Adipose tissue (tissue), 3 donors: ENCODE results near the gene CTSK. TPM values are rescaled to one million over a fixed set of nuclear protein-coding genes. Genes with fewer than 3 reads are reported as not detected.
"Not testable (repeated sequence)": the region's sequence is repeated elsewhere in the genome, so short reads cannot be mapped to it uniquely, and the experiment has no call there.

Experiments used
- H3K27ac ChIP-seq: one replicate; pipeline ENCODE4 v1.5.1; 2013; ENCODE audit warnings: low read depth, low read length
- WGBS, 3 donors: extraction: QIAGEN DNeasy Blood & Tissue Kit; methylation state at CpG; one replicate each; pipeline ENCODE4 v1.1.7; 2013; 5-methylcytosine and 5-hydroxymethylcytosine counted together
- polyA plus RNA-seq, 3 donors: library from polyadenylated mRNA; stranded (reverse); fragments of 200-250 nt; gene quantifications; one replicate each; pipeline ENCODE4 v1.2.3, GENCODE V29; 2013
- donor health status: healthy with polysubstance abuse.
- donor health status: Bipolar disorder and iron deficiency.
- donor health status: healthy.

CTSK gene
- polyA plus RNA-seq, result 10 to 100 TPM in 2 of 3 donors, 1 to 10 TPM in 1; 2.3 to 64.2 (median 28.1) TPM

- 34 to 58% (median 51%) methylated on average over 7 of the region's 7 CpGs for WGBS, 3 donors
Measured at GRCh38 chr1:150808121-150808520, at the start of gene CTSK. Gene CTSK, minus strand, starts transcription at chr1:150808260. Its CDS starts 1,455 bp downstream, at chr1:150806805.

GRCh38 chr1:150852734-150853133 lies 44.7 kb upstream of the CTSK start:
- whole genome bisulfite sequencing, 3 donors, result 63 to 90% (median 63%) methylated on average over 3 of the region's 3 CpGs
- not testable (repeated sequence) for H3K27ac ChIP-seq

More at GRCh38 chr1:150808121-150808520, at the start of gene CTSK:
- H3K27ac ChIP-seq, result no peak within 1 kb of the TSS

DNA sequence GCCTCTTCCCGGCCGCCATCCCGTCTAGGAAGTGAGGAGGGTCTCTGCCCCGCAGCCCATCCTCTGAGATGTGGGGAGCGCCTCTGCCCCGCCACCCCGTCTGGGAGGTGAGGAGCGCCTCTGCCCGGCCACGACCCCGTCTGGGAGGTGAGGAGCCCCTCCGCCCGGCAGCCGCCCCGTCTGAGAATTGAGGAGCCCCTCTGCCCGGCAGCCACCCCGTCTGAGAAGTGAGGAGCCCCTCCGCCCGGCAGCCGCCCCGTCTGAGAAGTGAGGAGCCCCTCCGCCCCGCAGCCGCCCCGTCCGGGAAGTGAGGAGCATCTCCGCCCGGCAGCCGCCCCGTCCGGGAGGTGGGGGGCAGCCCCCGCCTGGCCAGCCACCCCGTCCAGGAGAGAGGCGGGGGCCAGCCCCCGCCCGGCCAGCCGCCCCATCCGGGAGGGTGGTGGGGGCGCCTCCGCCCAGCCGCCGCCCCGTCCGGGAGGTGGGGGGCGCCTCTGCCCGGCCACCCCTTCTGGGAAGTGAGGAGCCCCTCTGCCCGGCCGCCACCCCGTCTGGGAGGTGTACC lies 42.8 kb upstream of the CTSK start:
- WGBS, 3 donors, result 97 to 98% (median 97%) methylated on average over 38 to 47 of the region's 49 CpGs
- not testable (repeated sequence) for H3K27ac ChIP-seq

DNA sequence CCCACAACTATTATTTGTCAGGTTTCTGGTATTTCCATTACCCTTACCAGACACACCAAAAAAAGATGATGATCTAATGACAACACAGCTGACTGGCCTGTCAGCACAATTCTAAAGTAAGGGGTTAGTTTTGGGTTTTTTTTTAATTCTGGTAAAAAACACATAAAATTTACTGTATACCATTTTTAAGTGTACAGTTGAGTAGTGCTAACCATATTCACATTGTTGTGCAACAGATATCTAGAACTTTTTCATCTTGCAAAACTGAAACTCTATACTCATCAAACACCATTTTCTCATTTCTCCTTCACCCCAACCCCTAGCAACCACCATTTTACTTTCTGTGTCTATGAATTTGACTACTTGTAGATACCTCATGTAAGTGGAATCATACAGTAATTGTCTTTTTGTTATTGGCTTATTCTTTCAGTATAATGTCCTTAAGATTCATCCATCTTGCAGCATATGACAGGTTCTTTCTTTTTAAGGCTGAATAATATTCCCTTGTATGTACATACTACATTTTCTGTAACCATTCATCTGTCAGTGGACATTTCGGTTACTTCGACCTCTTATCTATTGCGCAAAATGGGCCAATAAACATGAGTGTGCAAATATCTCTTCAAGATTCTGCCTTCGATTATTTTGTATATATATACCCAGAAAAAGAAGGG lies 38.5 kb upstream of the CTSK start:
- no peak overlapping the region for H3K27ac ChIP-seq
- 86 to 95% (median 93%) methylated on average over 4 of the region's 4 CpGs for WGBS, 3 donors

DNA sequence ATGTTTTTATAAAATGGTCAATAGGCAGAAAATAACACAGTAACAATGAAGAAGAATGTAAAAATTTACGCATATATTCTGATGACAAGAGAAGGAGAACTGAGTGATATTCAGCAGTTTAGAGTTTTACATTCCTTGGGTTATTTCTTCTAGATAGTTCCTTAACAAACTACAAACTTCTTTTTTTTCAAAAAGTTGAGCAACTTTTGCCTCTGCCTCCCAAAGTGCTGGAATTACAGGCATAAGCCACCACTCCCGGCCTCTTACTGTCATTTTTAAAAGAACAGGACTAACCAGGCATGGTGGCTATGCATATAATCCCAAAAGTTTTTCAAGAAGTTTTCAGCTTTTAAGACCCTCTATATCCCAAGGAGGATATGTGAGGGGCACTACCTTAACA lies 35.4 kb upstream of the CTSK start:
- WGBS, 3 donors, result 59 to 82% (median 66%) methylated on average over 2 of the region's 2 CpGs

GRCh38 chr1:150842964-150843363 lies 34.9 kb upstream of the CTSK start:
- WGBS, 3 donors, result 28 to 88% (median 87%) methylated on average over 2 of the region's 2 CpGs
- no peak overlapping the region for H3K27ac ChIP-seq

More for the DNA sequence above, 35.4 kb upstream of the CTSK start:
- no peak overlapping the region for H3K27ac ChIP-seq

DNA sequence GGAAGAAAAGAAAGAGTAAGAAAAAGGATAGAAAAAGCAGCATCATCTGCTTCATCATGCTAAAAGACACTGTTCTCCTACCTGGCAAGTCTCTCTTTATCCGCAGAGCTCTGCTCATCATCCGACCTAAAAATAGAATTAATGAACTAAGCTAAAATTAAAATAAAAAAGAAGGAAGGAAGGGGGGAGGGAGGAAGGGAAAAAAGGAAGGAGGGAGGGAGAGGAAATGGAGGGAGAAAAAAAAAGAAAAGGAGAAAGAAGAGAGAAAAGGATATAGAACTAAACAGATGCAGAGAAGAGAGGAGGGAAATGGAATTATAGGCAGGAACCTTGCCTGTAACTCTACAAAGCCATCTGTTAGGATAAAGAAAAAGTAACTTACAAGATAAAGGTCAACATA lies 34.3 kb upstream of the CTSK start:
- no peak overlapping the region for H3K27ac ChIP-seq
- 44 to 68% (median 45%) methylated on average over 2 of the region's 2 CpGs for WGBS, 3 donors

DNA sequence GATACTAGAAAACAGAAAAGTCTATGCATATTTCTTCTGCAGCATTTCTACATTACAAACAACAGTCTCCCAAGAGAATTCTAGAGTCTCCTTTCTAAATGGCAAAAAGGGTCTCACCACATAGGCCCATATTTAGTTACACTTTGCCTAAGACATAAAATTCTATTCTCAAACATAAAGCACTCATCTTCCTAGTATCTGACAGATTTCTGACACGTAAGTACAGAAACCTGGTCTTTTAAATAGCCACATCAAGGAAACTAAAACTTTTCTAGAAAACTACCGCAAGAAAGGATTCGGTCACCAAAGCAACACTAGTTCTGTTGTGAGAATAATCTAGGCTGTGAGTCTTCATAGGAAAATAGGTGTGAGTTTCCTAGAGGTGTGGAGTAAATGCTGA lies 33.6 kb upstream of the CTSK start:
- H3K27ac ChIP-seq, result no peak overlapping the region
- WGBS, 3 donors, result 80 to 98% (median 88%) methylated on average over 3 of the region's 3 CpGs

GRCh38 chr1:150840850-150841249 lies 32.8 kb upstream of the CTSK start:
- WGBS, 3 donors, result 92 to 98% (median 96%) methylated on average over 10 to 11 of the region's 11 CpGs
- H3K27ac ChIP-seq, result not testable (repeated sequence)

DNA sequence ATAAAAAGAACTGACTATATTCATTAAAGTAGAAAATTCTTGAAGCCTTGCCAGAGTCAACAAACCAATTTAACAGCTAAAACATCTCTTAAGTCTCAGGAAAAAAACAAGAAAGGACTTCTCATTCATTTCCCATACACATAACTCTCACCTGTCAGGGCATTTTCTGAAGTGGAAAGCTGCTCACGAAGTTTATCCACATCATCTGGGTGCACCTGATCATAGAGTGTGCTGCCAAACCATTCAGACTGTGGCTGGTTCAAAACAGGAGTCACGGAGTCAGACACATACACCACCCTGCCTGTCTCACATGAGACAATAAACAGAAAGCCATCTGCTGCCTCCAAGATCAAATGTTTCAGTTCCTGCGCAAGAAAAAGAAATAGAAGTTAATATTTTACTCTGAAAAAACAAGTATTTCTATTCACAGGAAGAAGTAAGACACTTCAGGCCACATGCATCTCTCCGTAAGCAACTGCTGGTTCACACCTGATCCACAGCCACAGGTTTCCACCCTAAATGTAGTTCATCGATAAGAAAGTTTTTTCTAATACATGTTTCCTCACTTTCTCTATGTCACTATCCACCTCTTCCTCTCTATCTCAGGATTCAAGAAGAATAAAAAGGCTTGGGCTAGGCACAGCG lies 28.2 kb upstream of the CTSK start:
- no peak overlapping the region for H3K27ac ChIP-seq
- WGBS, 3 donors, result 43 to 86% (median 86%) methylated on average over 6 of the region's 6 CpGs

- 97 to 99% (median 97%) methylated on average over 6 of the region's 6 CpGs for WGBS, 3 donors
- not testable (repeated sequence) for H3K27ac ChIP-seq
Measured at GRCh38 chr1:150833961-150834360, 25.9 kb upstream of the CTSK start.

- 94 to 100% (median 98%) methylated on average over 1 of the region's 1 CpG for WGBS, 3 donors
- no peak overlapping the region for H3K27ac ChIP-seq
Measured at GRCh38 chr1:150832597-150832996, 24.5 kb upstream of the CTSK start.

DNA sequence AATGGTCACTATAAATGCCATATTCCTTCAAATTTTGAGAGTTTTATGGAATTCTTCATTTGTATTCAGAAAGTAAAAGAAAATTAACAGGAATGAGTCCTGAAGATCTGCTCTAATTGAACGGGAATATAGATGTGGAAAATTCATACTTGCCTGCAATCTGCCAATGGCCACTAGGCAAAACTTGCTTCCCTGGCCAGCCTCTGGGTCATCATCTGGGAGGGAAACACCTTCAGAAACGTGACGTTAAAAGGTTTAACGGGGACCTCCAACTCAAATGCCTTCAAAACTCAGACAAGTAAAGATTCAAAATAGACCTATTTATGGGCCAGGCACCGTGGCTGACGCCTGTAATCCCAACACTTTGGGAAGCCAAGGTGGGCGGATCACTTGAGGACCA lies 21.7 kb upstream of the CTSK start:
- H3K27ac ChIP-seq, result no peak overlapping the region
- WGBS, 3 donors, result 86 to 91% (median 90%) methylated on average over 7 of the region's 7 CpGs

DNA sequence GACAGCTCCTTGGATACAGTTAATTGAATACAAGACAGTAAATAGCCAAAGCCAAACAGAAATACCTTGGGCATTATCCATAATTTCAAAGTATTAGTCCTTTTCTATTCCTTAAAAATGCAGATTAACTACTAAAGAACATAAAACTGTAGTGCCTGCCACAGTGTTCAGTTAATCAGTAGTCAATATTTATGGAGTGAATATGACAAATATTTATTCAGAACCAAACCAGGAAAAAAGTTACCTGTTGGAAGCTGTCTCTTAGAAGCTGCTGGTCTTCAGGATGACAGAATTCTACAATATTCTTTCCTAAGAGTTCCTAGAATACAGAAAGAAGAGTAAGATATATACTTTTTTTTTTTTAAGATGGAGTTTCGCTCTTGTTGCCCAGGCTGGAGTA lies 18.2 kb upstream of the CTSK start:
- 89 to 93% (median 90%) methylated on average over 1 of the region's 1 CpG for WGBS, 3 donors
- H3K27ac ChIP-seq, result no peak overlapping the region

GRCh38 chr1:150820730-150821512 lies 12.9 kb upstream of the CTSK start:
- H3K27ac ChIP-seq, result no peak overlapping the region
- 70 to 84% (median 71%) methylated on average over 7 of the region's 7 CpGs for WGBS, 3 donors

- no peak overlapping the region for H3K27ac ChIP-seq
- WGBS, 3 donors, result 81 to 95% (median 83%) methylated on average over 4 of the region's 4 CpGs
Measured at GRCh38 chr1:150815871-150816270, 7.8 kb upstream of the CTSK start.

DNA sequence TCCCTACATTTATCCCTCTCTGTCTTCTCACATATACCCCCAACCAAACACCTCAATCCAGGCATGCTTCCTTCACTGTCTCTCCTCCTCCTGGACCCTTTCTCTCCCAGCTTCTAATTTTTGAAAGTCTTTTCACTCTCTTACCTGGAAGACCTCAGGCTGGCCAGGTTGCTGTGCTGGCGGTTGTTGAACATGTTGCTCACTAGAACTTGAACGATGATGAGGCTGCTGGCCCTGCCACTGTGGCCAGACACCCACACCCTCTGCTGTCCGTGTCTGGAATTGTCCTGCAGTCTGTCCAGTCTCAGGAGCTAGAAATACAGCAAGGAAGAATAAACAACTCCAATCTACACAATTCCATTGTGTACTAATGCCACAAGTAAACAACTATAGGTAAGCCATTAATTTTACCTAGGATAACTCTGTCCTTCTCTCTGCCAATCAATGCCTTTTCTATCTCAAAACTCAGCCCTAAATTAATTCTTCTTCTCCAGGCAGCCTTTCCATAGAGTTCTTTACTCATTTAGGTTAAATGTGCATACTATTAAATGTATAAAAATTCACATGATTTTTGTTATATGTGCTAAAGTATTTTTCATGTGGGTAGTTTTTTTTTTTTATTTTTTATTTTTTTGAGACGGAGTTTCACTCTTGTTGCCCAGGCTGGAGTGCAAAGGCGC lies 5.1 kb upstream of the CTSK start:
- H3K27ac ChIP-seq, result no peak overlapping the region
- WGBS, 3 donors, result 51 to 60% (median 58%) methylated on average over 5 of the region's 5 CpGs

- 35 to 80% (median 72%) methylated on average over 9 of the region's 9 CpGs for WGBS, 3 donors
- H3K27ac ChIP-seq, result no peak overlapping the region
Measured at GRCh38 chr1:150810958-150811659, 3.0 kb upstream of the CTSK start.
